Natural killer cell (primary cell): ENCODE measurements around the gene C19orf81. TPM values are rescaled to one million over a fixed set of nuclear protein-coding genes. Genes with fewer than 3 reads are reported as not detected.

ENCODE experiments used
- ATAC-seq, 3 donors: fragments of 150-1000 bp in 2 of 3; fragments of 200-7000 bp in 1 of 3; cut with Tn5 transposase; 1 replicate in 1 of 3; 2 replicates in 2 of 3; pipeline ENCODE4 v1.10.0; 2021; ENCODE audit warnings: mild to moderate bottlenecking in 2 of 3, moderate library complexity in 2 of 3
- DNase-seq, 2 donors: peaks; one replicate each; pipeline versions ENCODE4 v3.0.0 to v3.0.0-alpha.2; 2013 to 2021; ENCODE audit warnings: mixed read lengths in 1 of 2
- H3K27ac ChIP-seq: one replicate; pipeline ENCODE4 v1.5.1; 2013; ENCODE audit warnings: mild to moderate bottlenecking, low read length
- H3K27me3 ChIP-seq: one replicate; pipeline ENCODE4 v1.6.1; 2013; ENCODE audit warnings: low read length; ENCODE audit not compliant: control insufficient read depth, insufficient read depth
- H3K36me3 ChIP-seq: one replicate; pipeline ENCODE4 v1.6.1; 2013; ENCODE audit warnings: low read length; ENCODE audit not compliant: control insufficient read depth, insufficient read depth
- H3K4me1 ChIP-seq: one replicate; pipeline ENCODE4 v1.6.1; 2013; ENCODE audit warnings: low read length; ENCODE audit not compliant: control insufficient read depth, insufficient read depth
- H3K4me3 ChIP-seq: one replicate; pipeline ENCODE4 v1.5.1; 2013; ENCODE audit warnings: low read length
- H3K9me3 ChIP-seq: one replicate; pipeline ENCODE4 v1.6.1; 2013; ENCODE audit warnings: low read length; ENCODE audit not compliant: control insufficient read depth, insufficient read depth
- H3K27ac Mint-ChIP-seq, 2 donors: one replicate each; pipeline ENCODE4 v1.8.0; 2022; ENCODE audit warnings: mild to moderate bottlenecking in 2 of 2, mixed read lengths in 2 of 2, moderate library complexity in 1 of 2
- H3K27me3 Mint-ChIP-seq, 2 donors: one replicate each; pipeline ENCODE4 v1.8.0; 2022; ENCODE audit warnings: low read depth in 2 of 2, mixed read lengths in 2 of 2
- H3K36me3 Mint-ChIP-seq: one replicate; pipeline ENCODE4 v1.8.0; 2022; ENCODE audit warnings: mixed read lengths
- H3K4me1 Mint-ChIP-seq, 2 donors: one replicate each; pipeline ENCODE4 v1.8.0; 2022; ENCODE audit warnings: mixed read lengths in 2 of 2
- H3K4me3 Mint-ChIP-seq: one replicate; pipeline ENCODE4 v1.8.0; 2022; ENCODE audit warnings: mild to moderate bottlenecking, moderate library complexity, mixed read lengths
- H3K9me3 Mint-ChIP-seq, 2 donors: one replicate each; pipeline ENCODE4 v1.8.0; 2022; ENCODE audit warnings: mixed read lengths in 2 of 2
- CTCF ChIP-seq: fragments of 200-600 bp; IDR thresholded peaks from one replicate; pipeline ENCODE4 v1.8.0; 2022; ENCODE audit warnings: antibody characterized with exemption
- WGBS: methylation state at CpG from one replicate; pipeline ENCODE4 v1.1.7; 2013; ENCODE audit warnings: missing lambda C conversion rate; ENCODE audit not compliant: insufficient coverage; 5-methylcytosine and 5-hydroxymethylcytosine counted together
- intact Hi-C: fragments of 100-400 bp; cut with micrococcal nuclease; formaldehyde crosslinking; loops from one replicate; pipeline ENCODE4 v1.14.2; 2022
- total RNA-seq, 4 donors: library from RNA; stranded (reverse); fragments of 120-200 nt in 1 of 4; gene quantifications; one replicate each; pipeline versions ENCODE4 v1.2.3 to v1.2.4, GENCODE V29; 2013 to 2022

Gene C19orf81
- total RNA-seq, 3 donors from 2014 or later (not counting 1 experiment from before 2014, with no cell fraction given): not detected

GRCh38 chr19:50624949-50625600, 24.2 kb upstream of the C19orf81 start:
- no peak overlapping the region for H3K27ac ChIP-seq
- Mint-ChIP-seq H3K4me1 (no peaks in the 10 kb centered on the region), H3K9me3 (no peaks in the 10 kb centered on the region), H3K4me3 (no peak overlapping the region), H3K27ac (no peak overlapping the region), H3K27me3 (peaks cover 0 to 7% of the 10 kb centered on the region in 2 donors), H3K36me3 (no peaks in the 10 kb centered on the region)
- DNase-seq: no peak
- intact Hi-C loops: no loop called here
- no peaks in the 10 kb centered on the region for H3K9me3 ChIP-seq
- H3K36me3 ChIP-seq: no peaks in the 10 kb centered on the region
- no peaks in the 10 kb centered on the region for H3K27me3 ChIP-seq
- H3K4me1 ChIP-seq: no peaks in the 10 kb centered on the region
- no peak for TF ChIP-seq CTCF
- H3K4me3 ChIP-seq: no peak overlapping the region
- WGBS: 94% methylated on average over 44 of the region's 44 CpGs
- ATAC-seq: no peak

GRCh38 chr19:50626011-50626410, 23.2 kb upstream of the C19orf81 start:
- DNase-seq (no peak), ATAC-seq (no peak)
- Histone ChIP-seq H3K27me3 (no peaks in the 10 kb centered on the region), H3K36me3 (no peaks in the 10 kb centered on the region), H3K9me3 (no peaks in the 10 kb centered on the region), H3K27ac (no peak overlapping the region), H3K4me1 (no peaks in the 10 kb centered on the region), H3K4me3 (no peak overlapping the region)
- no peak for TF ChIP-seq CTCF
- Mint-ChIP-seq H3K4me1 (no peaks in the 10 kb centered on the region), H3K36me3 (no peaks in the 10 kb centered on the region), H3K4me3 (no peak overlapping the region), H3K9me3 (no peaks in the 10 kb centered on the region), H3K27me3 (peaks cover 0 to 13% of the 10 kb centered on the region in 2 donors), H3K27ac (no peak overlapping the region)
- WGBS: 70% methylated on average over 4 of the region's 4 CpGs
- intact Hi-C loops: no loop called here

- ATAC-seq: no peak
These were observed 22.4 kb upstream of the C19orf81 start for GRCh38 chr19:50626795-50627194.

More at GRCh38 chr19:50626795-50627194, 22.4 kb upstream of the C19orf81 start:
- Histone ChIP-seq H3K36me3 (no peaks in the 10 kb centered on the region), H3K27ac (no peak overlapping the region), H3K9me3 (no peaks in the 10 kb centered on the region), H3K4me1 (no peaks in the 10 kb centered on the region), H3K27me3 (no peaks in the 10 kb centered on the region), H3K4me3 (no peak overlapping the region)
- no peak overlapping the region for H3K4me3 Mint-ChIP-seq
- H3K27me3 Mint-ChIP-seq: peaks cover 0 to 15% of the 10 kb centered on the region in 2 donors
- H3K4me1 Mint-ChIP-seq: no peaks in the 10 kb centered on the region
- TF ChIP-seq CTCF: no peak
- 67% methylated on average over 3 of the region's 4 CpGs for WGBS
- DNase-seq: no peak
- no peaks in the 10 kb centered on the region for H3K36me3 Mint-ChIP-seq
- H3K9me3 Mint-ChIP-seq: no peaks in the 10 kb centered on the region
- no peak overlapping the region for H3K27ac Mint-ChIP-seq
- intact Hi-C loops: no loop called here
